Fibroblast of skin of abdomen (primary cell): ENCODE results near the gene AMN.
"Not testable (repeated sequence)": the region's sequence is repeated elsewhere in the genome, so short reads cannot be mapped to it uniquely, and the experiment has no call there.

ENCODE experiments used
- DNase-seq: peaks from one replicate; pipeline ENCODE4 v3.0.0-alpha.2; 2013

The AMN gene

GRCh38 chr14:102913341-102914211 lies 8.9 kb upstream of the AMN start:
- DNase-seq: no peak

- DNase-seq: no peak
Observed at GRCh38 chr14:102914474-102915291, 7.8 kb upstream of the AMN start.

GRCh38 chr14:102915292-102916110 lies 7.0 kb upstream of the AMN start:
- DNase-seq: no peak

- no peak for DNase-seq
Observed at GRCh38 chr14:102916347-102917055, 6.0 kb upstream of the AMN start.

- DNase-seq: no peak
Observed at GRCh38 chr14:102917056-102917385, 5.4 kb upstream of the AMN start.

- peak; percentile 33 for DNase-seq
Observed at GRCh38 chr14:102917469-102918211, 4.8 kb upstream of the AMN start.

GRCh38 chr14:102918438-102918837 lies 4.0 kb upstream of the AMN start:
- no peak for DNase-seq

GRCh38 chr14:102920273-102920997 lies 2.0 kb upstream of the AMN start:
- DNase-seq: no peak

GRCh38 chr14:102920998-102921304 lies 1.5 kb upstream of the AMN start:
- no peak for DNase-seq

GRCh38 chr14:102923201-102923924 lies 900 bp downstream of the AMN start:
- no peak for DNase-seq

- DNase-seq: no peak
Observed at GRCh38 chr14:102923925-102924486, 1.5 kb downstream of the AMN start.

- DNase-seq: no peak
Observed at GRCh38 chr14:102924632-102925588, 2.4 kb downstream of the AMN start.

GRCh38 chr14:102925646-102926045 lies 3.2 kb downstream of the AMN start:
- no peak for DNase-seq

GRCh38 chr14:102926104-102926503 lies 3.6 kb downstream of the AMN start:
- DNase-seq: no peak

GRCh38 chr14:102926840-102927239 lies 4.4 kb downstream of the AMN start:
- DNase-seq: not testable (repeated sequence)

GRCh38 chr14:102927346-102927877 lies 4.9 kb downstream of the AMN start:
- DNase-seq: no peak

GRCh38 chr14:102927878-102928411 lies 5.5 kb downstream of the AMN start:
- no peak for DNase-seq
